Hepatic stellate cell (primary cell): ENCODE measurements around the gene HMGN3.

Experiments
- DNase-seq: peaks from one replicate; pipeline ENCODE4 v3.0.0; 2011; ENCODE audit warnings: low spot score

HMGN3 gene

GRCh38 chr6:79232696-79233462 lies 1.6 kb downstream of the HMGN3 start:
- no peak for DNase-seq

- no peak for DNase-seq
Observed at GRCh38 chr6:79231666-79232065, 2.8 kb downstream of the HMGN3 start.

GRCh38 chr6:79231101-79231500 lies 3.4 kb downstream of the HMGN3 start:
- DNase-seq, result no peak

GRCh38 chr6:79230149-79230548 lies 4.3 kb downstream of the HMGN3 start:
- DNase-seq, result no peak

- no peak for DNase-seq
Observed at GRCh38 chr6:79227445-79227844, 7.0 kb downstream of the HMGN3 start.

GRCh38 chr6:79226660-79227059 lies 7.8 kb downstream of the HMGN3 start:
- DNase-seq, result no peak

- no peak for DNase-seq
Observed at GRCh38 chr6:79225717-79226599, 8.5 kb downstream of the HMGN3 start.

GRCh38 chr6:79223611-79224404 lies 10.7 kb downstream of the HMGN3 start:
- DNase-seq, result no peak

GRCh38 chr6:79215213-79215824 lies 19.2 kb downstream of the HMGN3 start:
- DNase-seq, result peak; percentile 17

- no peak for DNase-seq
Observed at GRCh38 chr6:79212859-79213258, 21.6 kb downstream of the HMGN3 start.

GRCh38 chr6:79208816-79209215 lies 25.7 kb downstream of the HMGN3 start:
- DNase-seq, result no peak

- DNase-seq, result no peak
Observed at GRCh38 chr6:79203753-79204253, 30.7 kb downstream of the HMGN3 start.

GRCh38 chr6:79202556-79202955 lies 31.9 kb downstream of the HMGN3 start:
- no peak for DNase-seq

GRCh38 chr6:79201983-79202382 lies 32.5 kb downstream of the HMGN3 start:
- no peak for DNase-seq

- DNase-seq, result no peak
Observed at GRCh38 chr6:79201143-79201542, 33.3 kb downstream of the HMGN3 start.

GRCh38 chr6:79196912-79197311 lies 37.6 kb downstream of the HMGN3 start:
- DNase-seq, result no peak

GRCh38 chr6:79193971-79194370 lies 40.5 kb downstream of the HMGN3 start:
- DNase-seq, result no peak

- DNase-seq, result no peak
Observed at GRCh38 chr6:79189760-79190350, 44.6 kb downstream of the HMGN3 start.

- no peak for DNase-seq
Observed at GRCh38 chr6:79188885-79189480, 45.5 kb downstream of the HMGN3 start.

- DNase-seq, result no peak
Observed at GRCh38 chr6:79188107-79188506, 46.4 kb downstream of the HMGN3 start.

GRCh38 chr6:79186564-79186963 lies 47.9 kb downstream of the HMGN3 start:
- no peak for DNase-seq
